Body of pancreas (tissue), 4 donors: ENCODE measurements around the gene ADCY3.

Experiments
- POLR2A ChIP-seq, 3 donors: fragments of 450-650 bp; IDR thresholded peaks; one replicate each; pipeline ENCODE4 v1.6.1; 2016; ENCODE audit warnings: antibody characterized with exemption in 3 of 3, mild to moderate bottlenecking in 2 of 3
- TF ChIP-seq, protein P1 (sequence below), 7 experiments: fragments of 450-650 bp in 4 of 7; fragments of 200-600 bp in 3 of 7; sonication (generic) in 3 of 7; IDR thresholded peaks; one replicate each; pipeline ENCODE4 v1.5.1; 2016 to 2019; ENCODE audit warnings: antibody characterized with exemption in 7 of 7

DNA sequence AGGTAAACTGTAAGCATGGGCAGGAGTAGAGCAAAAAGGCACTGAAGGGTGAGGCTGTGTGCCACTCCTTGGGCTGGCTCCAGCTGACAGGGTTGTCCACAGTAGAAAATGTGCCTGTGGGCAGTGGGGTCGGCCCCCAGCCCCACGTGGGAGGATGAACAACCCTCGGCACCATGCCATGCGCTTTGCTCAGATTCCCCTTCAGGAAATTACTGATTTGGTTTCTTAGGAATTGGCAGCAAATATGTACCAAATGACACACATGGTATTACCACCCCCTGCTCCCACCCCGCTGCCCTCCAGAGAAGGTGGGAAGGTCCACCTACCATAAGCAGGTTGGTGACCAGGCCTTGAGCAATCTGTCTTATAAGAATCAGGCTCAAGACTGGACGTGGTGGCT lies 13.6 kb downstream of the ADCY3 start:
- TF ChIP-seq, protein P1, sequence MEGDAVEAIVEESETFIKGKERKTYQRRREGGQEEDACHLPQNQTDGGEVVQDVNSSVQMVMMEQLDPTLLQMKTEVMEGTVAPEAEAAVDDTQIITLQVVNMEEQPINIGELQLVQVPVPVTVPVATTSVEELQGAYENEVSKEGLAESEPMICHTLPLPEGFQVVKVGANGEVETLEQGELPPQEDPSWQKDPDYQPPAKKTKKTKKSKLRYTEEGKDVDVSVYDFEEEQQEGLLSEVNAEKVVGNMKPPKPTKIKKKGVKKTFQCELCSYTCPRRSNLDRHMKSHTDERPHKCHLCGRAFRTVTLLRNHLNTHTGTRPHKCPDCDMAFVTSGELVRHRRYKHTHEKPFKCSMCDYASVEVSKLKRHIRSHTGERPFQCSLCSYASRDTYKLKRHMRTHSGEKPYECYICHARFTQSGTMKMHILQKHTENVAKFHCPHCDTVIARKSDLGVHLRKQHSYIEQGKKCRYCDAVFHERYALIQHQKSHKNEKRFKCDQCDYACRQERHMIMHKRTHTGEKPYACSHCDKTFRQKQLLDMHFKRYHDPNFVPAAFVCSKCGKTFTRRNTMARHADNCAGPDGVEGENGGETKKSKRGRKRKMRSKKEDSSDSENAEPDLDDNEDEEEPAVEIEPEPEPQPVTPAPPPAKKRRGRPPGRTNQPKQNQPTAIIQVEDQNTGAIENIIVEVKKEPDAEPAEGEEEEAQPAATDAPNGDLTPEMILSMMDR (IDR thresholded peaks at IDR 0.05) = no peak
- TF ChIP-seq POLR2A (IDR thresholded peaks at IDR 0.05) = no peak
